HK-2 (cell line): ENCODE data around the gene TCF7.
A peak's percentile ranks its signal among the peaks of the same experiment; 100 is the strongest.

Experiments
- DNase-seq: peaks from one replicate; pipeline ENCODE4 v3.0.0-alpha.2; 2018; ENCODE audit not compliant: unreplicated experiment

The TCF7 gene

DNA sequence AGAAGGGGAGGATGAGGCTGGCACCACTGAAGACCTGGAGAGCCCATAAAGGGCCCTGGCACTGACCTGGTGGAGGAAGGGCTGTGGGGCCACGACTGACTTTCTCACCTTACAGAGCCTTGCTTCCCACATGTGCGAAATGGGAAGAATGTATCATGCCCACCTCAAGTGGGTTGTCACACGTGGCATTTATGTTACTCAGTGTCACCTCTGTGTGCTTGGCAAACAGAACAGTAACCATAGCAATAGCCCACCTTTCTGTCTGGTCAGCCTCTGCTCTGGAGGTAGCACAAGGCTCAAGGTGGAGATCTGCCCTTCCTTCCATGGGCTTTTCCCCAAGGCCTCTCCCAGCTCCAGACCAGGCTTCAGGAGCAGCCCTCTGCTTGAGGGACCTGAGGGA lies 16.7 kb downstream of the TCF7 start:
- no peak for DNase-seq

DNA sequence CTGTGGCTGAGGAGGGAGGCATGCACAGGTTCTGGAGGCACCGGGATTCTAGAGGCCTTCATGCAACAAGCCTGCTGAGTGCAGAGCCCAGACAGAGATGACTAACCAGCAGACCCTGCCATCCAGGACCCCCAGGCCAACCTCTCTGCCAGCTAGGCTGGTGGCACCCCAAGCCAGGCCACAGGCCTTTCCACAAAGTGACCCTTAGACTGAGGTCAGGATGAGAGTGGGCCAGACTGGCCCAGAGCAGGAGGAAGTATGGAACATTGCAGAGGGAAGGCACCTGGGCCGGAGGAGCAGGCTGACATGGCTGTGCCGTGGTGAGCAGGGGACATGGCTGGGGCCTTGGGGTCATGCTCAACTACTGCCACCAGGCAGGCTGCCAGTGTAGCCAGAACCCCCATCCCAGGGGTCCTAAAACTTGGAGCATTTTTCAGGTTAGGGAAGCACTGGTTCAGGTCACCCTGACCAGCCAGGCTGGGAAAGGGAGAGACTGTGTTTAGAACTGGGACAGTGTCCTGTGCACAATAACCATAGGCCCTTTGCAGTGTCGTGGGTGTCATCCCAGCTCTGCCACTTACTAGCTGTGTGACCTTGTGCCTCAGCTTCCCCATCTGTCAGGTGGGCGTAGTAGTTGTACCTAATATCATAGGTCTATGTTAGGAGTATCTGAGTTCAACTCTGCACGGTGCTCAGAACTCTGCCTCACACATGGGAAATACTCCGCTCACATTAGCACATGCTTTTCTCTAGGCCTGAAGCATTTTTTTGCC lies 17.3 kb downstream of the TCF7 start:
- DNase-seq = no peak

DNA sequence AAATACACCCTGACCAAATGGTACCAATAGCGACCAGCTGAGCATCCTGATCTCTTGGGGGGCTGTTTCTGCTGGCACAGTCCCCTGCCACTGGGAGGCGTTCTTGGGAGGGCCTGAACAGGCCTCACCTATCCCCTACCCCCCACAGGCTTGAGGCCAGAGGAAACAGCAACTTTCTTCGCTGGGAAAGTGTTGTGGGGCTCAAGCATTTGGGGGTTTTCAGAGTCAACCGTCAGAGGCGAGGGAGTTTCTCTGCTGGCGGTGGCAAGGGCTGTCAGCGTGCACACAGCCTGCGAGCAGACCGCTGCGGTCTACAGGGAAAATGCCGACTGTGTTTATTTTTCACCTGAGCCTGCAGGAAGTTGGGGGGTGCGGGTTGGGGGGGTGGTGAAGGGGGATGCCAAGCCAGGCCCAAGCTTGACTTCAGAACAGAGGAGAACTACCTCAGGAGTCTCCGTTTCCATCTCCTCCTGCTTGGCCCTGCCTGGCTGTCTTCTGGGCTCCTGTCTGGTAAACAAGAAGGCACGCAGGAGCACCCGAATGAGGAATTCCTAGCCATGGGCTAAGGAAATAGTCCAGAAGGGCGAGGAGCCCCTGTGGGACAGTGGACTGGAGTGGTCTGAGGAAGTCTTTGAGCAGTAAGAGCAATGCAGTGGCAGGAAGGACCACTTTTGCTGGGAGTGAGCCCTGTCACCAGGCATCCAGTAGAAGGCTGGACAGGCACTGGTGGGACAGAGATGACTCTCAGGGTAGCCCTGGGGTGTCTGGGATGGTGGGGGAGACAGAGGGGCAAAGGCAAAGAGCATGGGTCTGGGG lies 18.1 kb downstream of the TCF7 start:
- DNase-seq = no peak

DNA sequence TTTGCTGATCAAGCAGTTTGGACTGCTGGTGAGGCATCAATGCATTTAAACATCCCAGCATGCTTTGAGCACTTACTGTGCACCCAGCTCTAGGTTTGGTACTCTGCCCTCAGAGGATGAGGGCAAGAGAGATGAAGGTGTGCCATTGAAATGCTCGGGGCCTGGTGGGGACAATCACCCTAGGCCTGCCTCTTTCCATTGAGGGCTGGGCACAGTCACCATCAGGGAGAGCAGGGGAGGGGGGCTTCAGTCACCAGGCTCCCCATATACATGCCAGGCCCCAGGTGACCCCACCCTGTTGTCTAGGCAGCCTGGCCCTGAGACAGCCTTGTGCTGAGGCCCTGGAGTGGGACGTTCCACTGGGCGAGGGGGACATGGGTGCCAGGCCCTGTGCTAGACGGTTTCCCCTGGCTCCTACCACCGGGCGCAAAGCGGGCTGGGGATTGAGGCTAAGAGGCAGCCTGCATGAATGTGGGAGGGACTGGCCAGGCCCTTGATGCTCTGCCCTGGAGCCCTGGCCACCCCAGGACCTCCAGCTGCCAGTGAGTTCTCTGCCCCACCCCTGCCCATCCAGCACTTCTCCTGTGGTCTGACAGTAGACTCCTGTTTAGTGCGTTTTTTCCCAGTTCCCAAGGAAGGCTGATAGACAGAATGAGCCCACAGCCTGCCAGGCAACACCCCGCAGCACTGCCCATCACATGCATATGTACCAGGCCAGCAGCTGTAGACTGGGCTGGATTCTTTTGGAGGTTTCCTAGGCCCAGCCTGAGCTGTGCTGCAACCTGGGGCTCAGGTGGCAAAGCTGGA lies 18.9 kb downstream of the TCF7 start:
- DNase-seq = no peak

DNA sequence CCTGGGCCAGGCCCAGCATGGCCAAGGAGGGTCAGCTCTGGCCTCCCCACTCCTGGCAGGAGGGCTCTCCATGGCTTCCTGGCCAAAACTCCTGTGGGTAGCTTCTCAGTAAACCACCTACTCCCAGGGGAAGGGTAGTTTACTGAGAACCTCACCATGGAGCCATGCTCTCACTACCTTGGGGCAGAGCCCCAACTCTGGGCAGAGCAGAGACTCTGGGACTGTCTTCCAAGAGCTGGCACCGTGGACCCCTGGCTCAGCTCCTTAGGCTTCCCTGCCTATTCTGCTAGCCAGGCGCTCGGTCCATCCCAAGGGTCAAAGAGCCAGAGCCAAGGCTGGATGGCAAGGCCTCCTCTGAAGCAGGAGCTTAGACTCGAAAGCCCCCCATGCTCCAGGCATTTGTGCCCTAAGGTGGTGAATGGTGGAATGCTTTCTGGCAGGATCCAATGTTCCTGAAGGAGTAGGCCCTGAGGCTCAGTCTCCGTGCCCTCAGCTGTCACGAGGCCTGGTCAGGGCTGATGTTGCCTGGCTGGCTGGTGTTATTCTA lies 19.6 kb downstream of the TCF7 start:
- DNase-seq = no peak

DNA sequence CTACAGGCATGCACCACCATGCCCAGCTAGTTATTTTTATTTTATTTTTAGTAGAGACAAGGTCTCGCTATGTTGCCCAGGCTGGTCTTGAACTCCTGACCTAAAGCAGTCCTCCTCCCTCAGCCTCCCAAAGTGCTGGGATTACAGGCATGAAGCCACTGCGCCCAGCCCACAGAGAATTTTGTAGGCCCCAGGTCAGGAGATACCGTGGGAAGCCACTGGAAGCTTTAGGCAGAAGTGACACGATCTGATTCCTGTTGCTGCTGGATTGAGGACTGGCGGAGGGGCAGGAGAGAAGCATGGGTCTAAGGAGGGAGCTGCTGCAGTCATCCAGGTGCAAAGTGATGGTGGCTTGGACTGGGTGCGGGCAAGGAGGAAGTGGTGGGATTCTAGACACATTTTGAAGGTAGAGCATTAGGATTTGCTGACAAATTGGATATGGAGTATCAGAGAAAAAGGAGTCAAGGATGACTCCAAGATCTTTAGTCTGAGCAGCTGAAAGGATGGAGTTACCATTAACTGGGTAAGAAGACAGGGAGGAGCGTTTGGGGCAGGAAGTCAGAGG lies 20.7 kb downstream of the TCF7 start:
- no peak for DNase-seq

DNA sequence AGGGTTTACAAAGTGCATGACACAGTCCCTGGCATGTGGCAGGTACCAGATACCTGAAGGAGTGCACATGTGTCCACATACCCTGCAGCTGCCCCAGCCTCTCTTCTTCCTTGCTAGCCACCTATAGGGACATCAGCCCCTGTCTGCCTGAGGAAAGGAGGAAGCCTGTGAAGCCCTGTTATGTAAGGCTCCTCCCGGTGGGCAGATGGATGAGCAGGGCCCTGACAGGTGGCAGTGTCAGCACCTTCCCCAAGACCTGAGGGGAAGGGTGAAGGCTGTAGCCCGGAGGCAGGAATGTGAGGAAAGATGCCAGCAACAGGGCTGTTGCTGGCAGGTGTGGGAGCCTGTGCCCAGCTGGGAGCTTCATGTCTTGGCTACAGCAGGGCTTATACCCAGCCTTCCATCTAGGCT lies 21.7 kb downstream of the TCF7 start:
- DNase-seq = no peak

DNA sequence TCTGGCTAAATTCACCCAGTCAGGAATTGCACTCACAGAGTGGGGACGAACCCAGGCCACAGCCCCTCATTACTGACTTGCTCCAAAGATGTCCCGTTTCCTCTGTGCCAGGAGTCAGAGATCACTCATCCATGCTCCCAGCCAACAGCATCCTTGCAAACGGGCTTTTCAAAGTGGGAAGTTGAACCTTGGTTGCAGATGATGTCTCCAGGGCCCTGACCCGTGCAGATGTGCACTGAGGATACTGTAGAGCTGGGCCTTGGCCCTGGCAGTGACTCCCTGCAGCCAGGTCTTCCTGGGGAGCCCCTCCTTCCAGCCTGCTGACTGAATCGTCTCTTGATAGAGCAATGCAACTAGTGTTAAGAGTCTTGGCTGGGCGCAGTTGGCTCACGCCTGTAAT lies 22.3 kb downstream of the TCF7 start:
- DNase-seq = no peak

DNA sequence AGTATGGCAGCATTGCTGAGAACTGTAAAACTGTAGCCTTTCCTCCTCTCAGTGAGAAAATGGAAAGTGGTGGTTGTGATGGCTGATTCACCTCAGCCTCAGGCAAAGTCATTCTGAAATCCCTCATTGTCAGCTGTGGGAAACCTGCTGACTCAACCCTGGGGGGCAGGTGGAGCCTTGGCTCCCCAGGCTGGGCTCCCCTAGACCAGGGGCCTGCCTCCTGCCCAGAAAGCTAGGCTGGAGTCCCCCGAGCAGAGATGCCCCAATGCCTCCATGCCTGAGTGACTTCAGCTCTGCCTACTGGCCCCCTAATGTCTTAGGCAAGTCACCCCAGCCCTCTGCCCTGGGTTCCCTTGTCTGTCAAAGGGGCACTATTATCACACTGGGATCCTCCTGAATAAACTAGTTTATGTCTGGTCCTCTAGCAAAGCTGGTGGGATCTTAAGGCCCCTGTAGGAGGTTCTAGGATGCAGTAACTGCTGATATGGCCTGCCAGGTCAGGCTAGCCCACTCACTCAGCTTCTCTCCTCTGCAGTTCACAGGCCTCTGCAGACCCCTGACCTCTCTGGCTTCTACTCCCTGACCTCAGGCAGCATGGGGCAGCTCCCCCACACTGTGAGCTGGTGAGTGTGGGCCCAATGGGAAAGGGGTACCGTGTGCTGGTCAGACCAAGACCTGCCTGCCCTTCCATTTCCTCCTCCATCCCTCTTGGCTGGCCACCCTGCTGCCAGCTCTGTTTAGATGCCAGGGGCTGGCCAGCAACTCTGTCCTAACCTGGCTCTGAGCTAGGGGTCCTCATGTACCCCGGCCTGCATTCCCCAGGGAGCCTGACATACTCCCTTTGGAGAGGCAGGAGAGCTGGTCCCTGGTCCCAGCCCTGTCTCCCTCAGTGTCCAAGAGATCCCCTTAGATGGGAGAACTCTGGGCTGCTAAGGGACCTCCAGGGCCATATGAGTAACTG lies 24.2 kb downstream of the TCF7 start:
- no peak for DNase-seq

DNA sequence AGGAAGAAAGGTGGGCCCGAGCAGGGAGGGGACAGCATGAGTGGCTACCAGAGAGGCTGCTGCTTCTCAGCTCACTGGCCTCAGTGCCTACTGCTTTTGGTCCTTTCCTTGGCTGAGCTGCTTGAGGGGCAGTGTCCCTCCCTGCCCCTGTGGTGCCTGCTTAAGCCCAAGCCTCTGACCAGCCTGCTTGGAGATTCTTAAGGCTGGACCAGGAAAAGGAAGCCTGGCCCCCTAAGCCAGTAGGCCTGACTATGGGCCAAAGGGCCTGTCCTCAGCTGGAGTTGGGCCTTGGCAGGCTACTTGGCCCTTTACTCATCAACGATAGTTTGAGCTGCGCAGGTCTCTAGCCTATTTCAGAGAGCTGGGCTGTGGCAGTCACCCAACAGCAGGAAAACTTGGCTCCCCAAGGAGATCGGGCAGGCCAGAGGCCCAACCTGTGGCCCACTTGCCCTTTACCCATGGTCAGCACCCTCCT lies 24.9 kb downstream of the TCF7 start:
- DNase-seq = no peak

DNA sequence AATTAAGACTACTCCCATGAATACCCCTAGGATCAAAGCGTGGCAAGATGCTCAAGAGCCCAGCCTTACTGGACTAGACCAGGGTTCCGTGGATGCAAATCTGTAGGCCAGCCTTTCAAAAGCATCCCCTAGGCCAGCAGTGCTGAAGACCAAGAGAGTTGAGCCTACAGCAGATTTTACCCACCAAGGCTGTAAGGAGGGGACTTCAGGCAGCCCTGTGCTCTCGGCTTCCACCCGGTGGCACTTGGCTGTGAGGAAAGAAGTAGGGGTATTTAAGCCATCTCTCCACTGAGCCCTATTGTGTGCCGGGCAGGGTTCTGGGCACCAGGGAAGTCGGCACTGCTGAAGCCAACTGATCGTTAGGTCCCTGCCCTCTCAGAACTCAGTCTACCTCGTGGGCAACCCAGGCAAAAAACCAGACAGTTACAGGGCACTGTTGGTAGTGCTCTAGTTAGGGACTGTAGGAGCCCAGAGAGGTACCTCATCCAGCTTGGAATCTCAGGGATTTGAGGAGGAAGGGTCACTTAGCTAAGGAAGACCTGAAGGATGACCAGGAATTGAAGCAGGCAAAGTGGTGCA lies 25.5 kb downstream of the TCF7 start:
- no peak for DNase-seq

DNA sequence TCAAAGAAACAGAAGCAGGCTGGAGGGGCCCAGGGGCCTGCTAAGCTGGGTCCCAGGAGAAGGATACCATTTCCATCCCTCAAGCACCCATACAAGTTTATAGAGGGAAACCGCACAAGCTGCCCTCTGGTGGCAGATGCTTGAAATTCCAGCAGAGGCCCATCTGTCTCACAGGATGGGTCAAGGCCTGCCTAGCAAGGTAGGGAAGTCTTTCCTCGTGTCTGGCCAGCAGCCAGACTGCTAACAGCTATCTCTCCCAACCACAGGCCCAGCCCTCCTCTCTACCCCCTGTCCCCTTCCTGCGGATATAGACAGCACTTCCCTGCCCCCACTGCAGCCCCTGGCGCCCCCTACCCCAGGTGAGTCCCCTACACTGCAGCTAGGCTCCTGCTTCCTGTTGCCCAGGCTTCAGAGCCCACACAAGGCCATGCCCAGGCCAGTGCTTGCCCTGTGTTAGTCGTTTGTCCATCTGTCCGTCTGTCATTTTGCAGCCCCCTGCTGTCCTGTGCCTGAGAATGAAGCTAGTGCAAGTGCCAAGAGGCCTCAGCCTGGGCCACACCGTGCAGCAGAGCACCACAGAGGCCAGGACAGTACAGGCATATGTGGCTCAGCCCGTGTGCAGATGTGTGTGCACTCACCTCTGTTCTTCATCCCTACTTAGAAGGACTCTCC lies 26.2 kb downstream of the TCF7 start:
- peak; percentile 63 for DNase-seq

DNA sequence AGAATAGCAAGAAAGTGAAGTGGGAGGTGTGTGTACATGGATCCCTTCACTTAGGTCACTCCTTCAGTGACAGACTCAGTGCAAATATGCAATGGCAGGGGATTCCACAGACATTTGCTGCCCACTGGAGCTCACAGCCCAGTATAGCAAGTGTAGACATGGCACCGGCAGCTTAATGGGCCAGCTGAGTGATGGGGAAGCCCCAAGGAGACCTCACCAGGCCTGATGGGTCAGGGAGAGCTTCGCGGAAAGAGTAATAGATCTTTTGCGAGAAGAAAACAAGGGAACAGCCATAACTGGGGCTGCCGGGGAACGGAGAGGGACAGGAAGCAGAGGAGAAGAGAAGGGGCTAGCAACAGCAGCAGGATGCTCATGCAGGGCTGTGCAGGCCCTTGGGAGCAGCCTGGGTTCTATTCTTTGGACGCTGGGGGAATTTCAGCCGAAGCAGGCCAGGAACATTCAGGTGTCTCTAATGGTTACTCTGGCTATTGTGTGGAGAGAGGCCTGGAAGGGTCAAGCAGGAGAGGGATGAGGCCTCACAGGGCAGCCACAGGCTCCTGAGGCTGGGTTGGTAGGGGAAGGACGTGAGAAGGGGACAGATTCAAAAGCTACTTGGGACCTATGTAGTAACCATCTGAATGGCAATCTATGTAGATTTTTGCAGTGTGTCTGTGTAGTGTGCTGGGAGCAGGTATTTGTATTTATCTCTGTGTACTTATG lies 27.0 kb downstream of the TCF7 start:
- no peak for DNase-seq

DNA sequence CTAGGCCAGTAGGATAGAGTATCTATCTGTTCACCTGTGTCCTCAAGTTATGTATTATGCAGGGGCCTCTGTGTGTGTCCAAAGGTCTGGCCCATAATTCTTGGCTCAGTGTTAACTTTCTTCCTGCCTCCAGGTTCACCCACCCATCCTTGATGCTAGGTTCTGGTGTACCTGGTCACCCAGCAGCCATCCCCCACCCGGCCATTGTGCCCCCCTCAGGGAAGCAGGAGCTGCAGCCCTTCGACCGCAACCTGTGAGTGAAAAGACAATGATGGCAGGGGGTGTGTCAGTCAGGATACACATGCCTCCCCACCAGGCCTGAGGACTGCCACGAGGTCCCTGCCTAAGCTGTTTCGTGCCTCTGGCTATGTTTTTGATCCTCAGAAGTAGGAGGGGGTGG lies 27.6 kb downstream of the TCF7 start:
- DNase-seq = no peak

DNA sequence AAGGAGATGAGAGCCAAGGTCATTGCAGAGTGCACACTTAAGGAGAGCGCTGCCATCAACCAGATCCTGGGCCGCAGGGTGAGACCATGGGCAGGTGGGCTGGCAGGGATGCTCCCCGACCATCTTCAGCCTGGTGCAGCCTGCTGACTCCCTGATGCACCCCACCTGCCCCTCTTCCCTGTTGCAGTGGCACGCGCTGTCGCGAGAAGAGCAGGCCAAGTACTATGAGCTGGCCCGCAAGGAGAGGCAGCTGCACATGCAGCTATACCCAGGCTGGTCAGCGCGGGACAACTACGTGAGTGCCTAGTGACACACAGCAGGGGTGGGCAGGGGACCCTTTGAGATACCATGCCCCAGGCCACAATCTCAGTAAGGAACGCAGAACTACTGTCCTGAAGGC lies 28.3 kb downstream of the TCF7 start:
- DNase-seq = no peak

DNA sequence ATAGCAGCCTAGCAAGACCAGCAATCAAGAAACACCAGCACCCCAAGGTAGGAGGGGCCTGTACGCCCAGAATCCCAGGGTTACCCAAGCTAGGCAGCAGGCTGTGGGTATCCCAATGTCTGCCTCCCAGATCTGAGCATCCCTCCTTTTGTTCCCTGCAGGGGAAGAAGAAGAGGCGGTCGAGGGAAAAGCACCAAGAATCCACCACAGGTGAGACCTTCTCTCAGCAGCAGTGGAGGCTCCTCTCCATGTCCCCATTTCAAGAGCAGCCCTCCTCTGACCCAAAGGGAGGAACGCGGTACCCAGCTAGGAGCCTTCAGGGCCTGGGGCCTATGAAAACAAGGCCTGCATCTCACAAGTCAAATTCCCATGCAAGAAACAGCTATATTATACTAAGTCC lies 28.9 kb downstream of the TCF7 start:
- no peak for DNase-seq

DNA sequence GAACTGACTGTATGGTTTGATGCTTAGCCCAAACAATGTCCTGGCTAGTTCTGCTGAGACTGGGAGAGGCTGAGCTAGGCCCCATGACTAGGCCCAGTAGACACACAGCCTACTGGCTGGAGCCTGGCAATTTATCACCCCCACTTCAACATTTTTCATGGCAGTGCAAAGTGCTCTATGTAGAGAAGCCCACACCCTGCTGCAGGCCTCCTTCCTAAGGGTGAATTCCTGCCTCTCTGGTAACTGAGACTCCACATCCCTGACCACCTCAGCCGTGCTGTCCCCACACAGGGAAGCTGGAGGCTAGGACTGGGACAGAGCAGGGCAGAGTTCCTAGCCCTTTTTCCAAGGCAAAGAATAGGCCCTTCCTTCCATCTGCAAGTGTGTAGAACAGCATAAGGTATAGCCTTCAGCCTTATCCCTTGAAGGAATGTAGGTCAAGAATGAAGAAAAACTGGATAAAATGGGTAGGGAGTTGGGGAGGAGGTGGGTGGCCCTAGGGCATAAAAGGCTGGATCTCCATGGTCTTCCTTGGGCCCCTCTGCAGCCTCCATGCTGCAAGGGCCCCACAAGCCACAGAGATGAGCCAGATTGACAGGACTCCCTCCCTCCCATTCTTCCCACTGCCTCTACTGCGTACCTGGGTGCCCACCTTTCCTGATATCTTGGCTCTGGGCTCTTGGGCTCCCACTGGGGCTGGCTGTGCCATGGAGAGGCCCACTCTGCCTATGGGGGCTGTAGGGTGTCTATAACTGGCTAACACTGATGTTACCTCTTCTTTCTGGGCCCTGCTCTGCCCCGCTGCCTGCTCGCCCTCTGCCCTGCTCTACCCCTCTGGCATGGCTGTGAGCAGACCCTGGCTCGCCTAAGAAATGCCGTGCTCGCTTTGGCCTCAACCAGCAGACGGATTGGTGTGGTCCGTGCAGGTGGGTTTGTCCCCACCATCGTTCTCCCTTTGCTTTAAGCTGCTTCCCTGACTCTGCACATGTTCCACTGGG lies 29.8 kb downstream of the TCF7 start:
- no peak for DNase-seq
